Breast epithelium (tissue), 3 donors: ENCODE data around the gene LIPI.

Source experiments
- POLR2AphosphoS5 ChIP-seq, 3 donors: sonication (generic); formaldehyde crosslinking; IDR thresholded peaks; one replicate each; pipeline ENCODE4 v1.6.1; 2017; ENCODE audit warnings: antibody characterized with exemption in 3 of 3
- TF ChIP-seq, protein P1 (sequence below), 3 donors: fragments of 450-650 bp; IDR thresholded peaks; one replicate each; pipeline ENCODE4 v1.5.1; 2016 to 2017; ENCODE audit warnings: antibody characterized with exemption in 3 of 3, mild to moderate bottlenecking in 3 of 3, moderate library complexity in 3 of 3

DNA sequence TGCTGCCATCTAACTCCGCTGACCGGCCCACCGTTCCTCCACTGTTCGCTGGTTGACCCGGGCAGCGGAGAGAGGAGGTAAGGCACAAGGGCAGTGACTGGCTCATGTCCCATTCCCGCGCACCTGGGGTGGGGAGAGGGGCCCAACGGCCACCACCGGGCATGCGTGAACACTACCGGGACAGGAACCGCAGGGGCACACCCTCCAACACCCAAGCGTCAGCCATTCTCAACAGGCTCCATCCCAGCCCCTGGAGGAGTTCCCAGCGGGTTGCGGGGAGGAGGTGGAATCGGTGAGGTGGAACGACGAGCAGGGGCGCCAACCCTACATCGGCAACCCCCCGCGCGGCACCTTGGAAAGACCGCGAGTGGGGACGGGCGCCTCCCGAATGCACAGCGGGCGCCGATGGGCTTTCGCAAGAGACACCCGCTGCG lies 126.7 kb downstream of the LIPI start:
- TF ChIP-seq, protein P1, sequence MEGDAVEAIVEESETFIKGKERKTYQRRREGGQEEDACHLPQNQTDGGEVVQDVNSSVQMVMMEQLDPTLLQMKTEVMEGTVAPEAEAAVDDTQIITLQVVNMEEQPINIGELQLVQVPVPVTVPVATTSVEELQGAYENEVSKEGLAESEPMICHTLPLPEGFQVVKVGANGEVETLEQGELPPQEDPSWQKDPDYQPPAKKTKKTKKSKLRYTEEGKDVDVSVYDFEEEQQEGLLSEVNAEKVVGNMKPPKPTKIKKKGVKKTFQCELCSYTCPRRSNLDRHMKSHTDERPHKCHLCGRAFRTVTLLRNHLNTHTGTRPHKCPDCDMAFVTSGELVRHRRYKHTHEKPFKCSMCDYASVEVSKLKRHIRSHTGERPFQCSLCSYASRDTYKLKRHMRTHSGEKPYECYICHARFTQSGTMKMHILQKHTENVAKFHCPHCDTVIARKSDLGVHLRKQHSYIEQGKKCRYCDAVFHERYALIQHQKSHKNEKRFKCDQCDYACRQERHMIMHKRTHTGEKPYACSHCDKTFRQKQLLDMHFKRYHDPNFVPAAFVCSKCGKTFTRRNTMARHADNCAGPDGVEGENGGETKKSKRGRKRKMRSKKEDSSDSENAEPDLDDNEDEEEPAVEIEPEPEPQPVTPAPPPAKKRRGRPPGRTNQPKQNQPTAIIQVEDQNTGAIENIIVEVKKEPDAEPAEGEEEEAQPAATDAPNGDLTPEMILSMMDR (IDR thresholded peaks at IDR 0.05) = no peak
- no peak for TF ChIP-seq POLR2AphosphoS5 (IDR thresholded peaks at IDR 0.05)
